Stimulated activated CD4-positive, alpha-beta T cell treated with anti-CD3 and anti-CD28 coated beads, Interleukin-12 subunit alpha, Interleukin-12 subunit beta, amount 100 ng/mL, for 4 hours (primary cell): ENCODE data around the gene RING1.
"Not testable (repeated sequence)": the region's sequence is repeated elsewhere in the genome, so short reads cannot be mapped to it uniquely, and the experiment has no call there.

Experiments used
- DNase-seq: peaks from one replicate; pipeline ENCODE4 v3.0.0-alpha.2; 2020

Gene RING1

GRCh38 chr6:33207552-33208090 is 679 bp upstream of the RING1 start:
- DNase-seq = no peak

- no peak for DNase-seq
These were observed 1.6 kb downstream of the RING1 start for GRCh38 chr6:33209856-33210255.

- DNase-seq = no peak
These were observed 2.8 kb downstream of the RING1 start for GRCh38 chr6:33211136-33211535.

GRCh38 chr6:33211666-33212422 is 3.5 kb downstream of the RING1 start:
- no peak for DNase-seq

- no peak for DNase-seq
These were observed 4.5 kb downstream of the RING1 start for GRCh38 chr6:33212857-33213165.

GRCh38 chr6:33213166-33213988 is 5.1 kb downstream of the RING1 start:
- DNase-seq = no peak

- DNase-seq = no peak
These were observed 5.7 kb downstream of the RING1 start for GRCh38 chr6:33213989-33214335.

- DNase-seq = no peak
These were observed 7.2 kb downstream of the RING1 start for GRCh38 chr6:33215271-33216116.

- DNase-seq = no peak
These were observed 7.9 kb downstream of the RING1 start for GRCh38 chr6:33216117-33216649.

- no peak for DNase-seq
These were observed 8.9 kb downstream of the RING1 start for GRCh38 chr6:33217246-33217645.

GRCh38 chr6:33217681-33218080 is 9.4 kb downstream of the RING1 start:
- no peak for DNase-seq

GRCh38 chr6:33226503-33227120 is 18.3 kb downstream of the RING1 start:
- DNase-seq = not testable (repeated sequence)

GRCh38 chr6:33235221-33235634 is 26.9 kb downstream of the RING1 start:
- no peak for DNase-seq

GRCh38 chr6:33236328-33236727 is 28.0 kb downstream of the RING1 start:
- no peak for DNase-seq

- DNase-seq = no peak
These were observed 28.6 kb downstream of the RING1 start for GRCh38 chr6:33236852-33237251.

GRCh38 chr6:33237741-33238140 is 29.4 kb downstream of the RING1 start:
- no peak for DNase-seq

GRCh38 chr6:33241968-33242367 is 33.7 kb downstream of the RING1 start:
- no peak for DNase-seq

GRCh38 chr6:33243476-33243875 is 35.2 kb downstream of the RING1 start:
- no peak for DNase-seq

- peak; percentile 91 for DNase-seq
These were observed 39.8 kb downstream of the RING1 start for GRCh38 chr6:33247977-33248642.

- no peak for DNase-seq
These were observed 40.3 kb downstream of the RING1 start for GRCh38 chr6:33248643-33248931.

GRCh38 chr6:33248932-33249731 is 40.8 kb downstream of the RING1 start:
- DNase-seq = peak; percentile 88
